GM21576 (cell line): ENCODE data around the gene L1CAM.

Experiments
- ATAC-seq: cut with Tn5 transposase; IDR thresholded peaks from one replicate; pipeline ENCODE4 v1.9.1; 2021; ENCODE audit warnings: mild to moderate bottlenecking, moderate library complexity; ENCODE audit not compliant: unreplicated experiment

Gene L1CAM

DNA sequence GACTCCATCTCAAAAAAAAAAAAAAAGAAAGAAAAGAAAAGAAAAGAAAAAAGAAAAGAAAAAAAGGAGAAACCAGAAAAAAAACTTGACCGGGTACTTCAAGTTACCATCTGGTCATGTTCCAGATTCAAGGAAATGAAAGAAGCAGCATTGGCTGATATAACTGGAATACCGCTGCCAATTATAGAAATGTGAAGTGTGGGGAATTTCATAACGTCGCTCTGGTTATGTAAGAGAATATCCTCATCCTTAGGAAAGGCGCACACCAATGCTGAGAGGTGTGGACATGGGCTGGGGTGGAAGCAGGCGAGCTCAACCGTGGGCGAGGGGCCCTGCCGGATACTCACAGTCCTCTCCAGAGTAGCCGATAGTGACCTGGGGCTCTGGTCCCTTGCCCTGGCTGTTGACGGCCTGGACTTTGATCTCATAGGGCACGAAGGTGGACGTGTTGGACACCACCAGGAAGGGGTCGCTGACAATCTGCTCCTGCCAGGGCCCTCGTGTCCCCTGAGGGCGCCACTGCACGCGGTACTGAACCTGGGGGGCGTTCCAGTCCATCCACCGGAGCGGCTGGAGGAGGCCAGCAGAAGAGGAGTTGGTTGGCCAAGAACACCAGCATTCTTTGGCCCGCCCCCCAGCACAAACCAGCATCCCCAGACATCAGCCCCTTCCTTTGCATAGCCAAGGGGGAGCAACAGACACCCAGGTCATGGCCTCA lies 19.5 kb downstream of the L1CAM start:
- no peak for ATAC-seq

DNA sequence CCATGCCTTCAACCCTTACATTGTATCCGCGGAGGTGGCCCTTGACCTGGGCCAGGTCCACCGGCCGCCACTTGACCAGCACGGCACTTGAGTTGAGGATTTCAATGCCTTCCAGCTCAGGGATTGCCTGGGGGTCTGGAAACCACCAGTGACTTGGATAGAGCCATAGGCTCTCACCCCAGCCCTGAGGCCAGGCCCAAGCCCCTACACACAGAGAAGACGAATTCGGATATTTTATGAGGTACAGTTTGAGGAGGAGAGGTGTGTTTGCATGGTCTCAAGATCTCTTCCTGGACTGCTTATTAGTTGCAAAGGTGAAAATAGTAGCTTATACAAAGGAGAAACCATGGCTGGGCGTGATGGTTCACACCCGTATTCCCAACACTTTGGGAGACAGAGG lies 20.3 kb downstream of the L1CAM start:
- no peak for ATAC-seq

DNA sequence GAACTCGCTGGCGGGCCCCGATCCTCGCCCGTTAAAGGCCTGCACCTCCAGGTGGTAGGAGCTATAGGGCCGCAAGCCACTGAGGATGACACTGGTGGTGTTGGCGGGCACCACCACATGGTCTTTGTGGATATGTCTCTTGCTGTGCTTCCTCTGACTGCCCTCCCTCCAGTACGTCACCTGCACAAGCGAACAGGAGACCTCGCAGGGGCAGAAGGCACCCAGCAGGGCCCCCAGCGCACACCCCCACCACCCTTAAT lies 20.7 kb downstream of the L1CAM start:
- no peak for ATAC-seq

DNA sequence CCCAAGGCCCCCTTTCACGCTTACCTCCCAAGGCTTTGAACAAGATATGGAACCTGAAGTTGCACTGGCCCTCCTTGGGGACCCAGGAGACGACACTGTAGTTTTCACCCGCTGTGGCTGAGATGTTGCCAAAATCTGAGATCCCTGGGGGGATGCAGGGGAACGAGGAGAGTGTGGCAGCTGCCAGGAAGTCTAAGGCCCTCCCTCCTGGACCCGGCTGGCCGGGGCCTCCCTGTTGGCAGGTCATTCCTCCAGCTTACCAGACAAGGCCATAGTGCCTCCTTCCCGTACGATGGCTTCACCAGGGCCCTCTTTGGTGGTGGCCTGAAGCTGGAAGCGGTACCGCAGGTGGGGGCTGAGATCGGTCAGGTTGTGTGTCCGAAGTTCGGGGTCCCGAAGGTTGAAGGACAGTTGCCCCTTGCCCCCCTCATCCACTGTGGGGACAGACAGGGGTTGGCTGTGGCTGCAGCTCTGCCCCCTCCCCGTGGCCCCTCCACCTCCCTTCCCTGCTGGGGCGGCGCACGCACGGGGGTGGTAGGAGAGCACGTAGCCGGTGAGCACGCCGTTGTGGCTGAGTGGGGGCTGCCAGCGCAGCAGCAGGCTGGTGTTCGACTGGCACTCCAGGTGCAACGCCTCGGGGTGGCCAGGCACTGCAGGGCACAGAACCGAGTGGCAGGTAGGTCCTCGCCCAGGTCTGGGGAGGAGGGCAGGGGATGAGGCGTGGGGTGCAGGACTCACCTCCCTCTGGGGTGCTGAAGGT lies 21.2 kb downstream of the L1CAM start:
- ATAC-seq = no peak

DNA sequence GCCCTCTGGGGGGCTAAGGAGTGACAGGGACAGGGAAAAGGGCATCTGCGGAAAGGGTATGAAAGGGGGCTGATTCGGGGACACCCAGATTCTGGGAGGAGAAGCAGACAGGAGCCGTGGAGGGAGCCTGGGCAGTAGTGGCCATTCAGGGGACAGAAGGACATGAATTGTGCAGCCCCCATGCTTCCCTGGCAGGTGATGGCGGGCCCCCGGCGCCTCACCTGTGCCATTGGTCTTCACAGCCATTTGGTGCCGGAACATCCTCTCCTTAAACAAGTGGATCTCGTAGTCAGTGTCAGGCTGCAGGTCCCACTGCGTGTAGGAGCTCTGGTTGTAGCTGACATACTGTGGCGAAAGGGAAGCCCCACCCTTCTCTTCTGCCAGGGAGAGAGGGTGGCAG lies 21.9 kb downstream of the L1CAM start:
- ATAC-seq = no peak

DNA sequence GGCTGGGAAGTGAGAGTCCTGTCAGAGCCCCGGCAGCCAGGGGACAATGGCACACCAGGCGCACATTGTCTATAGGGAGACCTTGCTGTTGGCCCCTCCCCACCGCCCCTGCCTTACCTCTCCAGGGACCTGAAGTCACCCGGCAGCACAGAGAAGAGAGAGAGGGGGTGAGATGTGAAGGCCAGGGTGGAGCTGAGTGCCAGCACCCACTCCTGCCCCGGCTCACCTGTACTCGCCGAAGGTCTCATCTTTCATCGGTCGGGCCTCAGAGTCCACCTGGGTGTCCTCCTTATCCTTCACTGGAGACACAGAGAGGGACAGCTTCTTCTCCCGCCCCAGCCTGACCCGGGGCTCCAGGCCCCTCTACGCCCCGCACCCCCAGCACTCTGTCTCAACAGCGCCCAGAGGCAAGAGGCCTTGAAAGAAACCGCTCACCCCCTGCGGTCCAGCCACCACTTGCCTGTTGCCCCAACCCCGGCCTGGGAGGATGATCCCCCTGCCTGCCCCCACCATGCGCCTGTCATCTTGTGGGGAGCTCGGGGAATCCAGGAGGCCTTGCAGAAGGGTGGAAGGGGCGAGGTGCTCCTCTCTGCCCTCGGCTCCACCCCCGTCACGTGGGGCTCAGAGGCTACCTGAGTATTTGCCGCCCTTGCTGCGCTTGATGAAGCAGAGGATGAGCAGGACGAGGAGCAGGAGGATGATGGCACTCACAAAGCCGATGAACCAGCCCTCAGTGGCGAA lies 22.6 kb downstream of the L1CAM start:
- no peak for ATAC-seq

DNA sequence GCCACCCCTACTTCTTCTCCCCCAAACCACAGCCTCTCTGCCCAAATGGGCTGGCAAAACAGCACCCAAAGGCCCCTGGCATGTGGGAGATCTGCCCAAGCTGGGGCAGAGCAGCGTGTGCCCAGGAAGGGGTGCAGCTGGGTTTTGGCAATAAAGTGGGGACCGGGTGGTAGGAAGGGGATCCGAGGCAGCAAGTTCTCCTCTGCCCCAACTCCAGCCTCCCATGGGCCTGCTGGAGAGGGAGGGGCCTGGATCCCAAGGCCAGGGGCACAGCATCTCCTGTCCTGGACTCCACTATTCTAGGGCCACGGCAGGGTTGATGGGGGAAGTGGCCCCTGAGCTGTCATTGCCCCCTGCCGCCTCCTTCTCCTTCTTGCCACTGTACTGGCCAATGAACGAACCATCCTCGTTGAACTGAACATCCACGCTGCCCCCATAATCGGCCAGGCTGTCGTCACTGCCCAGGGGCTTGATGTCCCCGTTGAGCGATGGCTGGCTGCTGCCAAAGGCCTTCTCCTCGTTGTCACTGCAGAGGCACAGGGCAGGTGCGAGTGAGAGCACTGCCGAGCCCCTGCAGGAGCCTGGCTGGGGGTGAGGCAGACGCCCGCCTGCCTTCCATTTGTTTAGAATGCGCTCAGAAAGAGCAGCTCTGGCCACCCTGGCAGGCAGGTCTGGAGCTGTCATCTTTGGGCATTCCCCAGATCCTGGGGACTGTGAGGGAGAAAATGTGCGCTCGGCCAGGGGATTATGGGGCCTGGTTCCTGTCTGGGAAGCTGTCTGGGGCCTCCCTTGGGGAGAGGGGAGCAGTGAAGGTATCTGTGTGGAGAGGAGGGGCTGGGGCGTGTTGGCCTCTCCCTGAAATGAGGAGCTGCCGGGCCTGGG lies 23.4 kb downstream of the L1CAM start:
- no peak for ATAC-seq

DNA sequence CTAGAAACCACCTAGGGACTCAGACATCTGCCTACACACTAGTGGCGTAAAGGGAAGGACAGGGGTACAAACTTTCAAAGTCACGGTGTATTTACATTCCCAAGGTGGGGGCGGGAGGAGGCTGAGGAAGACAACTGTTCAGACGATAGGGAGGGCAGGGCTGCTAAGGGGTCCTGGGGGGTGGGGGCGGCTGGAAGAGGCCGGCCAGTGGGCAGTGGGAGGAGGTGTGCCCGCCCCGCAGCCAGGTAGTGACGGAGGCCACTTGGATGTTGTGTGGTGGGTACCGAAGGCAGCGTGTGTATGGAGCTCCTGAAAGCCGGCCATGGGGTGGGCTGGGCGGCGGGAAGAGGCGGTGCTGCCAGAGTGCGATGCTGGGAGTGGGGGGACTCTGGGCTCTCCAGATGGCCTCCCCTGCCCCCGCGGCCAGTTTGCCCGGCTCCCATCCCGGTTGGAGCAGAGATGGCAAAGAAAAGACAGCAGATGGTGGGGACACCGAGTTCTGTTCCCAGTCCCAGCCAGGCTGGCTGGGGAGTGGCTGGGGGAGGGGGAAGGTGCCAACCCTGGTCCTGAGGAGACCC lies 24.2 kb downstream of the L1CAM start:
- ATAC-seq = no peak

DNA sequence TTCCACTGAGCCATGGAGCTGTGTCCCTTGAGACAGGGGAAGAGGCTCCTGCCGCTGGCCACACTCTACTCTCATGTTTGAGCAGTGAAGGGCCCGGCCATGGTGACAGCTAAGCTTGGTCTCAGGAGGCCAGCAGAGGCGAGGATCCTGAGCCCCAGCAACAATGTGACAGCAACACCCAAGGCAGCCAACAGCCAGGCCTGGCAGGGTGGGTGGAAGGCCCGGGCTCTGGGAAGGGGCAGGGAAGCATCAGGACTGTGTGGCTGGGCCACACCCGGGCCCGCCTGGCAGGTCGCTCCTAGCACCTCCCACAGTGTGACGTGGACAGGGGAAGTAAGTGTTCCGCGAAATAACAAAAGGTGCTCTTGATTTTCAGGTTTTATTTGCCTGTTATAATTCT lies 24.8 kb downstream of the L1CAM start:
- no peak for ATAC-seq

DNA sequence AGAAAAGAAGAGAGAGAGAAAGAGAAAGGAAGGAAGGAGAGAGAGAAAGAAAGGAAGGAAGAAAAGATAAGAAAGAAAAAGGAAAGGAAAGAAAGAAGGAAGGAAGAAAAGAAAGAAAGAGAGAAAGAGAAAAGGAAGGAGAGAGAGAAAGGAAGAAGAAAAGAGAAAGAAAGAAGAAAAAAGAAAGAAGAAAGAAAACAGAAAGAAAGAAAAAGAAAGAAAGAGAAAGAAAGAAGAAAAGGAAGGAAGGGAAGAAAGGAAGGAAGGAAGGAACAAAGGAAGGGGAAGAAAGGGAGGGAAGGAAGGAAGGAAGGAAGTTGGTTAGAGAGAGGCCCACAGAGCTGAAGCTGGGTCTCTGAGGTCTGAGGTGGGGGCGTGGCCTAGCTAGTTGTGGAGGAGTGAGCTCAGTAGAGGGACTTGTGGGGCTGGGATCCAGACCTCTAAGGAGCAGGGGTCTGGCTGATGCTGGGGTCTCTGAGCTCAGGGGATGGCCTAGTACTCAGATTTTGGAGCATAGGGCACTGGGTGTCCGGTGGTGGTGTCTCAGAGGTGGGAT lies 28.5 kb downstream of the L1CAM start:
- ATAC-seq = no peak

DNA sequence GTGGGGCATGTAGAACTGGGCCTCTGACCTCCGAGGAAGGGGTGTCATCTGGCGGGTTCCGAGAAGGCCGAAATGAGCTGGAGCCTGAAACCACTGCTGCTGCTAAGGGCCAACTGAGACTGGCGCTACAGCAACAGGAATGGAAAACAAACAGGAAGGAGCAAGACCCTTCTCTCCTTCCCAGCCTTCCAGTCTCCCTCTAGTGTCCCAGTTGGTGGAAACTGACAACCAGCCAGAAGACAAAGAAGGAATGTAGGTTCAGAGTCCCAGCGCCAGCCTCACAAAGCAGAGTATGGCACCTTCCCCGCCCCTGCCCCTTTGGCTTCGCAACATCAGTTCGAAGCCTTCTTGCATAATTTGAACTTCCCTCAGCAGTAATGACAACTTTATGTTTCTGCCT lies 31.3 kb downstream of the L1CAM start:
- no peak for ATAC-seq

DNA sequence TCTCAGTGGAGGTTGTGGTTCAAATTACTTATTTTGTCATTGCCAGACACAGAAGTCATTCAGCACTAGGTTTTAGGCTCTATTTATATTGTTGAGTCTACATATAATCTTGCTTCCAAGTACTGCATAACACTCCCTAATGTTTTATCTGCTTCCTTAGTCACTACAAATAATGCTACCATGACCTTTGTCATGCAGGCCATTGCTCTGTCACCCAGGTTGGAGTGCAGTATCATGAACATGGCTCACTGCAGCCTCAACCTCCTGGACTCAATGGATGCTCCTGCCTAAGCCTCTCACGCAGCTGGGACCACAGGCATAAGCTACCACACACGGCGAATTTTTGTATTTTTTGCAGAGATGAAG lies 32.1 kb downstream of the L1CAM start:
- no peak for ATAC-seq

DNA sequence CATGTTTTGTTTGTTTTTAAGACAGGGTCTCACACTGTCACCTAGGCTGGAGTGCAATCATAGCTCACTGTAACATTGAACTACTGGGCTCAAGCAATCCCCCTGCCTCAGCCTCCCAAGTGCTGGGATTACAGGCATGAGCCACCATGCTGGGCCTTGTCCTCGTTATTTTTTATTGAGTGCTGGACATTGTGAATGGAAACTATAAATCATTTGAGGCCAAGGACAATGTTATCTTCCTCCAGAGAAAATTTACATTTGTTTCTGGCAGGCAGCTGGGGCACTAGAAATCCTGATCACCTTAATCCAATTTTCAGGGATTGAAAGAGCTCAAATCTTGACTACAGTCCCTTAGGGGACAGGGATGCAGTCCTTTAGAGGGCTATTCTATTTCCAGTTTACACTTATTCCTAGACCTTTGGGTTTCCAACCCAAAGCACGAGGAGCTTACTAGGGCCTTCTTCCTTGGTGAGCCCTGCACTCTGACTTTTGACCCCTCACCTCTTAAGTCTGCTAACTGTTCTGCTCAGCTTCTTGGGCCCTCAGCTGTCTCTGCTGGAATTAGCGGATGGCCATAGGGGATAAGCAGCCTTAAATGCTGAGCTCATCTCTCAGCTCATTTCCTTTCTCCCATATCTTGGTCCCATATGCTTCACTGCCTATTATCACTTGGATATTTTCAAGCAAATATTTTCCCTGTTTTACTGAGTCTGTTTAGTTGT lies 32.6 kb downstream of the L1CAM start:
- no peak for ATAC-seq

DNA sequence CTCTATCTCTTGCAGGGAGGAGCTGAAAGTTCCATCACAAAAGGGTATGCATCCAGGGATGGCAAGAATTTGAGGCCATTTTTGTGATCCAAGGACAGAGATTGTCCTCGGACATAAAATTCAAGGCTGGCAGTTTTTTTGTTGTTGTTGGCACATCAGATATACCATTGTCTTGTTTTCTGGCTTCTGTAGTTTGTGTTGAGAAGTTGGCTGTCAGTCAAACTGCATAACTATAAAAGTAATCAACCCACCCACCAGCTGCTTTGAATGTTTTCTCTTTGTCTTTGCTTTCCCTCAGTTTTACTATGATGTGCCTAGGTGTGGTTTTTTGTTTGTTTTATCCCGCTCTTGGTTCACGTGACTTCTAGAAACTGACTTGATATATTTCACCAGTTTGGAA lies 34.0 kb downstream of the L1CAM start:
- ATAC-seq = no peak

DNA sequence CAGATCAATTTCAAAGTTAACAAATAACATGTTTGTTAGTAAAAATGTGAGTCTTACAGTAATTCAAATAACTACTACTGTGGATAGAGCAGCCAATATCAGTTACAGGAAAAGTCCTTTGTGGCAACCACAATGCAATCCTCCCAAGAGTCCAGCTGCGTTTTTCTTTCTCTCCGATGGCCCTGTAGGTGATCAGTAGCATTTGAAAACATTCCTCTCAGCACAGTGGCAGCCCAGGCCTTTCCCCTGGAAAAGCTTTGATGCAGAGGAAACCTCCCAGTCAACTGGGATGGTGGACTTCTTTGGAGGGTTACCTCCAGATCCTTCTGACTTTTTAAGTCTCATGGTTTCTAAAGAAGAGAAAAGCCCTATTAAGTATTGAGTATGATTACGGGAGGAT lies 37.6 kb downstream of the L1CAM start:
- no peak for ATAC-seq

DNA sequence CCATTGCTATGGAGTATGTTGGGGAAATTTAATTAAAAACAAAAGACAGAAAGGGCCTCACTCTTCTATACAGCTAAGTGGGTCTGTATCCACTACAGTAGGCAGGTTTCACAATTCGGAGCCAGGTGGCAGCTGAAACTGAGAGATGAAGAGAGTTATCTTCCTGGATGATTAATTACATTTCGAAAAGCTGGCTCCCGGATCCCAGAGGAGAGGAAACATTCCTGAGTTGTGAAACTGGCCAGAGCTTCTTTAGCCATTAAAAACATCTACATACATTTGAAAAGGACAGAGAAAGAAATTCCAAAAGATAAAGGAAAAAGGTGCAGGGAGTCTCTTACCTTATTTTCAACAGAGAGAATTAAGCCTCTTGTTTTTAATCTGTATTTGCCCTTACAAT lies 40.1 kb downstream of the L1CAM start:
- no peak for ATAC-seq

DNA sequence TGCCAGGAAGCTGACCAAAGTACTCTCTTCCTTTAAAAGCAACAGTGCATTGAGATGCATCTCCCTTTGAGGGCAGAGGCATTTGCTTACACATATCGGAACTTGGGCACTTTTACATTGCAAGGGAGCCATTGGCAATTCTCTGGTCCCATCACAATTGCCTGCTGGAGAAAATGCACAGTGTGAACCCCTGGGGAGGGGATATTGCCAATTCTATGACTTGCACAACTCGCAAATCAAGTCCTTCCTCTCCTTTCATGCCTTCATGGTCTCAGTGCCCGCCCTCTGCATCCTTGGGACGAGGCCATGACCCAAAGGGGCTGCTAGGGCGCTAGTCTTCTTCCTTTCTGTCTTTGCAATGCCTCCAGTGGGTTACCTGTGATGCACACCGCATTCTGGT lies 40.8 kb downstream of the L1CAM start:
- no peak for ATAC-seq

DNA sequence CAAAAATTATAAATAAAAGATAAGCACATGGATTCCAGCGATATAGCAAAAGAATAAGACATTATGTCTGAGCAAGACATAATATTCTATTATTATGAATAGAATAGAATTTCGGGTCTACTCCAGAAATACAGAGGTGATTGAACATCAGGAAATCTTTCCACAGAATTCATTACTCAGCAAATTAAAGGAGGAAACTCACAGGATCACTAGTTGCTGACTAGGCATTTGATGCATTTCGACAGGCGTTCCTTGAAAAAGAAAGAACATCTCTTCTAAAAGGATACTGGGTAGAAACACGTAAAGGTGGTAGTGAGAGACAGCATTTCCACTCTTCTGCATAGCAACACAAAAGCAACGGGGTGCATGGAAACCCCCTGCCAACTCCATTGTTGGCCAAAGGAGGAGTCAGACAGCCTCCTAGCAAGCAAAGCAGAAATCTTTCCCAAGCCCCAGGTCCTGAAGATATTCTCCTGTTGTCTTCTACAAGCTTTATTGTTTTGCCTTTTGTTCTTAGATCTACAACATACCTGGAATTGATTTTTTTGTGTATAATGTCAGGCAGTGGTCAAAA lies 41.4 kb downstream of the L1CAM start:
- no peak for ATAC-seq

DNA sequence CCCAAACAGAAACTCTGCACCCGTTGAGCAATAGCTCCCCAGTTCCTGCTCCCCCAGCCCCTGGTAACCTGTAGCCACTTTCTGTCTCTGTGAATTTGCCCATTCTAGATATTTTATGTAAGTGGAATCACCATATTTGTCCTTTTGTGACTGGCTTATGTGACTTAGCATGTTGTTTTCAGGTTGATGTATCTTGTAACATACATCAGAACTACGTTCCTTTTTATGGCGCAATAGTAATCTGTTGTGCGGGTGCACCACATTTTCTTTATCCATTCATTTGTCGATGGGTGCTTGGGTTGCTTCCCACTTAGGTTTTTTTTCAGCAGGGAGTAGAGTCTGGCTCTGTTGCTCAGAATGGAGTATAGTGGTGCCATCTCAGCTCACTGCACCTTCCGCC lies 49.1 kb downstream of the L1CAM start:
- ATAC-seq = no peak

DNA sequence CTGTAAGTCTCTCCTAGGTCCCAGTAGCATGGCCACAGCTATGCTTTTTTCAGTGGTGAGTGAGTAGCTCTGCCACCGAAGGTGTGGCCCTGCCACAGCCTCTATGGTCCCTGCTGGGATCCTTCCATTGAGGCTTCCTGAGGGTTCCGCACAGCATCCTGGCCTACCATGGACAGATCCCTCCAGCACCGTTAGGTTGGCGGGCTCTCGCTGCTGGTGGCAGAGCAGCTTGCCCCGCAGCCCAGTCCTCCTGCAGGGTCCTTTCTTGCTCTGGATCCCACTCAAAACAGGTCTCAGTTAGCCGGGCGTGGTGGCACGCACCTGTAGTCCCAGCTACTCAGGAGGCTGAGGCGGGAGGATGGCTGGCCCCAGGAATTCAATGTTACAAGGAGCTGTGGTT lies 53.2 kb downstream of the L1CAM start:
- ATAC-seq = no peak
